Panc1 (cell line): ENCODE measurements around the gene UBE2G2. TPM values are rescaled to one million over a fixed set of nuclear protein-coding genes. Genes with fewer than 3 reads are reported as not detected.

Experiments
- ATAC-seq: fragments of 200-7000 bp; cut with Tn5 transposase; 2 replicates; pipeline ENCODE4 v1.9.1; 2020; ENCODE audit warnings: mild to moderate bottlenecking, moderate library complexity
- BruUV-seq: library from RNA; stranded (reverse); fragments of 400-500 nt; replicated peaks from 2 replicates; lab custom pipeline; 2021; lab: Mats Ljungman, UMichigan
- CTCF ChIA-PET: fragments of 300-600 bp; sonication (Branson Sonifier 250); formaldehyde crosslinking; loops from one replicate; lab custom pipeline; 2022; ENCODE audit warnings: antibody characterized with exemption; lab: Charles Lee
- POLR2A ChIA-PET: fragments of 300-600 bp; sonication (Branson Sonifier 250); formaldehyde crosslinking; loops from one replicate; lab custom pipeline; 2022; ENCODE audit warnings: antibody characterized with exemption; lab: Charles Lee
- DNase-seq: peaks from one replicate; pipeline ENCODE4 v3.0.0-alpha.2; 2010; ENCODE audit warnings: low read depth, low spot score
- H3K27ac ChIP-seq: 2 replicates; pipeline ENCODE4 v1.5.1; 2011; ENCODE audit warnings: mild to moderate bottlenecking, low read length, inconsistent platforms
- H3K27me3 ChIP-seq: fragments of 200-500 bp; sonication (Bioruptor generic); 2 replicates; pipeline ENCODE4 v1.6.0; 2014; ENCODE audit warnings: low read length, inconsistent platforms; ENCODE audit not compliant: control insufficient read depth, insufficient read depth
- H3K36me3 ChIP-seq: fragments of 200-500 bp; sonication (Bioruptor generic); 2 replicates; pipeline ENCODE4 v1.5.1; 2014; ENCODE audit warnings: inconsistent platforms, mild to moderate bottlenecking, low read length, moderate library complexity; ENCODE audit not compliant: control insufficient read depth, insufficient read depth
- H3K4me1 ChIP-seq: 2 replicates; pipeline ENCODE4 v1.5.1; 2011; ENCODE audit warnings: inconsistent platforms, mild to moderate bottlenecking, low read length, moderate library complexity; ENCODE audit not compliant: control insufficient read depth, insufficient read depth
- H3K4me3 ChIP-seq, 2 experiments: 2 replicates each; pipeline ENCODE4 v1.5.1; 2011 to 2012; ENCODE audit warnings: low read depth in 2 of 2, low read length in 2 of 2, mild to moderate bottlenecking in 2 of 2, inconsistent platforms in 1 of 2, moderate library complexity in 1 of 2
- H3K9me3 ChIP-seq: fragments of 200-500 bp; sonication (Bioruptor generic); 2 replicates; pipeline ENCODE4 v1.5.1; 2014; ENCODE audit warnings: low read depth, mild to moderate bottlenecking, inconsistent platforms, low read length, moderate library complexity; ENCODE audit not compliant: control insufficient read depth, insufficient read depth
- POLR2AphosphoS5 ChIP-seq: IDR thresholded peaks from 2 replicates; pipeline ENCODE4 v1.6.1; 2012; ENCODE audit warnings: mild to moderate bottlenecking, low read depth, low read length, moderate library complexity
- SIN3A ChIP-seq: IDR thresholded peaks from 2 replicates; pipeline ENCODE4 v1.6.1; 2012; ENCODE audit warnings: low read depth, mild to moderate bottlenecking, low read length, moderate library complexity, borderline replicate concordance; ENCODE audit not compliant: insufficient read depth
- TCF7L2 ChIP-seq: IDR thresholded peaks from 2 replicates; pipeline ENCODE4 v1.6.1; 2011; ENCODE audit warnings: mild to moderate bottlenecking, low read depth, low read length, inconsistent platforms
- in situ Hi-C: cut with HindIII; loops from 2 replicates; pipeline ENCODE4 v1.10.0; 2016; ENCODE audit warnings: low sequenced_read_pairs, low pct_unique_long_range_greater_than_20kb
- intact Hi-C: fragments of 100-400 bp; cut with micrococcal nuclease; formaldehyde crosslinking; loops from one replicate; pipeline ENCODE4 v1.10.0; 2022; ENCODE audit not compliant: unreplicated experiment
- total RNA-seq: library from RNA; stranded (reverse); gene quantifications from one replicate; pipeline ENCODE4 v1.2.1, GENCODE V29; 2021; ENCODE audit not compliant: unreplicated experiment
- TF ChIP-seq, protein P1 (sequence below): fragments of 450-650 bp; IDR thresholded peaks from 2 replicates; pipeline ENCODE4 v1.5.1; 2017; ENCODE audit warnings: mild to moderate bottlenecking
- TF ChIP-seq, protein P2 (sequence below), 2 experiments: IDR thresholded peaks; 2 replicates each; pipeline ENCODE4 v1.6.1; 2011 to 2012; ENCODE audit warnings: low read depth in 2 of 2, control low read depth in 1 of 2, low read length in 1 of 2, mild to moderate bottlenecking in 1 of 2, moderate library complexity in 1 of 2; ENCODE audit not compliant: insufficient read depth in 1 of 2

Gene UBE2G2
- total RNA-seq, 1 experiment from 2014 or later = 77.4 TPM

DNA sequence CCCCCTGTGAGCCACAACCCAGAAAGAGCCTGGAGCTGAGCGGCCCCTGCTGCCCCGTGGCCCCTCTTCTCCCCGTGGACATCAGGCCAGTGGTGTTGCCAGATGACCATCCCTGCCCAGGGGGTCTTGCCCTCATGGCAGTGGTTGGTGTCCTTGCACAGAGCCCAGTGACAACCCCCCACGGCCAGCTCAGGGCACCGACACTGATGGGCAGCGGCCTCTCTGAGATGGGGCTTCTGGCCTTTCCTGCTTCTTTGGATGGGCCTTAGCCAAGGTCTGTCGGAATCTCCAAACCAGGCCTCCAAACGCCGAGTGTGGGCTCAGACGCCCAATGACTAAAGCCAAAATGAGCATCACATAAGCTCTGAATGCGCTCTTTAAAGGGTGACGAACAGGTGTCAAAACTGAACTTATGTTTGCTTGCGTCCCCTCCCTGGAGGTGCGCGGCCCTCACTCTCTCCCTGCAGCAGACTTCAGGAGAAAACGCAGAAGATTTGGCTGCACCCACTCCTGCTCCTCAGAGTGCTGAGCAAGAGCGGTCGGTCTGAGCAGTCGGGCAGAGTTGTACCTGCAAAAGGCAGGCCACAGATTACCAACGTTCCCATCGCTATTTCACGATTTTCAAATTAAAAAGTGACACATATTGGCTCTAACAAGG is 41.9 kb downstream of the UBE2G2 start:
- Histone ChIP-seq H3K4me3 (no peak overlapping the region), H3K4me1 (no peaks in the 10 kb centered on the region), H3K9me3 (no peaks in the 10 kb centered on the region), H3K36me3 (no peaks in the 10 kb centered on the region), H3K27me3 (no peaks in the 10 kb centered on the region), H3K27ac (no peak overlapping the region)
- BruUV-seq = no TSS peak
- ChIA-PET CTCF (no interaction called here), POLR2A (no interaction called here)
- TF ChIP-seq, protein P1, sequence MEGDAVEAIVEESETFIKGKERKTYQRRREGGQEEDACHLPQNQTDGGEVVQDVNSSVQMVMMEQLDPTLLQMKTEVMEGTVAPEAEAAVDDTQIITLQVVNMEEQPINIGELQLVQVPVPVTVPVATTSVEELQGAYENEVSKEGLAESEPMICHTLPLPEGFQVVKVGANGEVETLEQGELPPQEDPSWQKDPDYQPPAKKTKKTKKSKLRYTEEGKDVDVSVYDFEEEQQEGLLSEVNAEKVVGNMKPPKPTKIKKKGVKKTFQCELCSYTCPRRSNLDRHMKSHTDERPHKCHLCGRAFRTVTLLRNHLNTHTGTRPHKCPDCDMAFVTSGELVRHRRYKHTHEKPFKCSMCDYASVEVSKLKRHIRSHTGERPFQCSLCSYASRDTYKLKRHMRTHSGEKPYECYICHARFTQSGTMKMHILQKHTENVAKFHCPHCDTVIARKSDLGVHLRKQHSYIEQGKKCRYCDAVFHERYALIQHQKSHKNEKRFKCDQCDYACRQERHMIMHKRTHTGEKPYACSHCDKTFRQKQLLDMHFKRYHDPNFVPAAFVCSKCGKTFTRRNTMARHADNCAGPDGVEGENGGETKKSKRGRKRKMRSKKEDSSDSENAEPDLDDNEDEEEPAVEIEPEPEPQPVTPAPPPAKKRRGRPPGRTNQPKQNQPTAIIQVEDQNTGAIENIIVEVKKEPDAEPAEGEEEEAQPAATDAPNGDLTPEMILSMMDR = no peak
- TF ChIP-seq, protein P2, sequence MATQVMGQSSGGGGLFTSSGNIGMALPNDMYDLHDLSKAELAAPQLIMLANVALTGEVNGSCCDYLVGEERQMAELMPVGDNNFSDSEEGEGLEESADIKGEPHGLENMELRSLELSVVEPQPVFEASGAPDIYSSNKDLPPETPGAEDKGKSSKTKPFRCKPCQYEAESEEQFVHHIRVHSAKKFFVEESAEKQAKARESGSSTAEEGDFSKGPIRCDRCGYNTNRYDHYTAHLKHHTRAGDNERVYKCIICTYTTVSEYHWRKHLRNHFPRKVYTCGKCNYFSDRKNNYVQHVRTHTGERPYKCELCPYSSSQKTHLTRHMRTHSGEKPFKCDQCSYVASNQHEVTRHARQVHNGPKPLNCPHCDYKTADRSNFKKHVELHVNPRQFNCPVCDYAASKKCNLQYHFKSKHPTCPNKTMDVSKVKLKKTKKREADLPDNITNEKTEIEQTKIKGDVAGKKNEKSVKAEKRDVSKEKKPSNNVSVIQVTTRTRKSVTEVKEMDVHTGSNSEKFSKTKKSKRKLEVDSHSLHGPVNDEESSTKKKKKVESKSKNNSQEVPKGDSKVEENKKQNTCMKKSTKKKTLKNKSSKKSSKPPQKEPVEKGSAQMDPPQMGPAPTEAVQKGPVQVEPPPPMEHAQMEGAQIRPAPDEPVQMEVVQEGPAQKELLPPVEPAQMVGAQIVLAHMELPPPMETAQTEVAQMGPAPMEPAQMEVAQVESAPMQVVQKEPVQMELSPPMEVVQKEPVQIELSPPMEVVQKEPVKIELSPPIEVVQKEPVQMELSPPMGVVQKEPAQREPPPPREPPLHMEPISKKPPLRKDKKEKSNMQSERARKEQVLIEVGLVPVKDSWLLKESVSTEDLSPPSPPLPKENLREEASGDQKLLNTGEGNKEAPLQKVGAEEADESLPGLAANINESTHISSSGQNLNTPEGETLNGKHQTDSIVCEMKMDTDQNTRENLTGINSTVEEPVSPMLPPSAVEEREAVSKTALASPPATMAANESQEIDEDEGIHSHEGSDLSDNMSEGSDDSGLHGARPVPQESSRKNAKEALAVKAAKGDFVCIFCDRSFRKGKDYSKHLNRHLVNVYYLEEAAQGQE (IDR thresholded peaks at IDR 0.05; ENCODE audit: insufficient read depth in 1 of 2, low read depth in 2 of 2, low read length in 1 of 2) = no peak
- TF ChIP-seq POLR2AphosphoS5 (no peak), TCF7L2 (no peak), SIN3A (no peak)
- in situ Hi-C loops = no loop called here
- intact Hi-C loops = no loop called here
- DNase-seq (no peak), ATAC-seq (no peak)

DNA sequence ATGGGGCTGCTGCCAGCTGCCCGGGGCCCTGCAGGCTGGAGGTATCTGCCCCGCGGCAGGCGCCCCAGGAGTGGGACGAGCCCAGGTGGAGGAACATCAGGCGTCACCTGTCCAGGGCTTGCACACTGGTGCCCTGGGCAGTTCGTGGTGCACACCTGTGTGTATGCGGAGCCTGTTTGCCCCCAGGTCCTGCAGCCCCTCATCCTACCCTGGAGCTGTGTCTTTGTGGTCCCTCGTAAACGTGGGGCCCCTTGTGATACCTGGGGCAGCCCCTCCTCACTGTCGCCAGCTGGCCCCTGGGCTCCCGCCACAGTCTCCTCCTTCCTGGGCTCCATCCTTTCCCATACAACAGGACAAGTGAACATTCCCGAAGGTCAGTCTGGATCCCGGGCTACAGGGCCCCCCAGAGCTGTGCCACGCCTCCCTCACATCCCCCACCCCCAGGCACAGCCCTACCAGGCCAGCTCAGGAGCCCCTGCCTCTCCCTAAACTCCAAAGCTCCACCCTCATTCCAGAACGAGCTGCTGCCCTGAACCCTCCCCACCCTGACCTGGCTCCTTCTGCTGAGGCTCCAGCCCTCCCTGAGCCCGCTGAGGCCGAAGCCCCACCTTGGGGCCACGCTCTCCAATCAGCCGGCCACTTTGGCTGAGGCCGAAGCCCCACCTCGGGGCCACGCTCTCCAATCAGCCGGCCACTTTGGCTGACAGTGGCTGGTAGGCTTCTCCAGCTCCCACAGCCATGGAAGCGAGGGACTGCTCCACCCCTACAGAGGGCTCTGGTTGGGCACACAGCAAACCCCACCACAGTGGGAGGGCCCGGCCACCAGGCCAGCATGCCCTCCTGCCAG is 42.6 kb downstream of the UBE2G2 start:
- DNase-seq = no peak
- in situ Hi-C loops = no loop called here
- ATAC-seq = no peak
- Histone ChIP-seq H3K36me3 (no peaks in the 10 kb centered on the region), H3K4me1 (no peaks in the 10 kb centered on the region), H3K27ac (no peak overlapping the region), H3K9me3 (no peaks in the 10 kb centered on the region), H3K4me3 (no peak overlapping the region), H3K27me3 (no peaks in the 10 kb centered on the region)
- BruUV-seq = no TSS peak
- ChIA-PET POLR2A (no interaction called here), CTCF (interaction anchor here (0.6 kb wide), 1 partner anchor 154 kb away, joined by 3 read pairs; no protein-coding TSS in a partner anchor)
- TF ChIP-seq, protein P2 (IDR thresholded peaks at IDR 0.05; ENCODE audit: insufficient read depth in 1 of 2, low read depth in 2 of 2, low read length in 1 of 2) = no peak
- TF ChIP-seq SIN3A (no peak), TCF7L2 (no peak), POLR2AphosphoS5 (no peak)
- TF ChIP-seq, protein P1 = no peak
- intact Hi-C loops = no loop called here
